HepG2 (cell line): ENCODE measurements around the gene ARHGEF39. TPM values are rescaled to one million over a fixed set of nuclear protein-coding genes. Genes with fewer than 3 reads are reported as not detected.

Experiments
- ADNP ChIP-seq: sonication (generic); formaldehyde crosslinking; IDR thresholded peaks from 2 replicates; pipeline ENCODE4 v1.4.0; 2020; ENCODE audit warnings: missing genetic modification reagents
- FOXA3 ChIP-seq: IDR thresholded peaks from 2 replicates; pipeline ENCODE4 v1.6.1; 2016; ENCODE audit warnings: missing genetic modification reagents, missing compliant biosample characterization
- GATAD2A ChIP-seq: IDR thresholded peaks from 2 replicates; pipeline ENCODE4 v1.6.1; 2016
- JUND ChIP-seq: sonication (generic); formaldehyde crosslinking; IDR thresholded peaks from 2 replicates; pipeline ENCODE4 v1.8.0; 2022; ENCODE audit warnings: mild to moderate bottlenecking, missing genetic modification reagents
- PPARG ChIP-seq: conservative IDR thresholded peaks from 2 replicates; pipeline ENCODE4 v1.6.1; 2016; ENCODE audit warnings: missing biosample characterization, missing genetic modification reagents
- TEAD3 ChIP-seq: optimal IDR thresholded peaks from 2 replicates; pipeline ENCODE3; 2016; ENCODE audit warnings: borderline replicate concordance
- THAP11 ChIP-seq: IDR thresholded peaks from 2 replicates; pipeline ENCODE4 v1.6.1; 2016; ENCODE audit warnings: missing biosample characterization, missing genetic modification reagents
- XRCC5 ChIP-seq: fragments of 200-400 bp; formaldehyde crosslinking; optimal IDR thresholded peaks from 2 replicates; pipeline ENCODE3; 2017; ENCODE audit warnings: mild to moderate bottlenecking, low read length
- polyA plus RNA-seq, 8 experiments: library from polyadenylated mRNA; depleted of rRNA in 3 of 8; stranded (reverse) in 7 of 8; unstranded in 1 of 8; fragments of >200 nt; fragmentation: Illumina TruSeq in 4 of 8; extraction: Trizol in 4 of 8; gene quantifications; 2 replicates each; pipeline versions ENCODE4 v1.2.1 to v1.2.3, GENCODE V29; 2011 to 2016; ENCODE audit warnings: low read depth in 4 of 8, missing spikeins in 1 of 8, mixed read lengths in 1 of 8; ENCODE audit not compliant: insufficient read depth in 1 of 8
- total RNA-seq, 5 experiments: library from RNA; depleted of rRNA; stranded (reverse); fragments of >200 nt; fragmentation: Illumina TruSeq; extraction: Trizol; gene quantifications; 2 replicates each; pipeline ENCODE4 v1.2.3, GENCODE V29; 2016; ENCODE audit warnings: low read depth in 1 of 5
- TF ChIP-seq, protein P1 (sequence below): sonication (generic); formaldehyde crosslinking; IDR thresholded peaks from 2 replicates; pipeline ENCODE4 v1.5.1; 2020; ENCODE audit warnings: mild to moderate bottlenecking, missing genetic modification reagents

The ARHGEF39 gene
- total and polyA plus RNA-seq, 2 of the 13 experiments (the other 11 are each of a cell fraction or from before 2014, with no cell fraction given): 11.2 to 12.3 TPM

DNA sequence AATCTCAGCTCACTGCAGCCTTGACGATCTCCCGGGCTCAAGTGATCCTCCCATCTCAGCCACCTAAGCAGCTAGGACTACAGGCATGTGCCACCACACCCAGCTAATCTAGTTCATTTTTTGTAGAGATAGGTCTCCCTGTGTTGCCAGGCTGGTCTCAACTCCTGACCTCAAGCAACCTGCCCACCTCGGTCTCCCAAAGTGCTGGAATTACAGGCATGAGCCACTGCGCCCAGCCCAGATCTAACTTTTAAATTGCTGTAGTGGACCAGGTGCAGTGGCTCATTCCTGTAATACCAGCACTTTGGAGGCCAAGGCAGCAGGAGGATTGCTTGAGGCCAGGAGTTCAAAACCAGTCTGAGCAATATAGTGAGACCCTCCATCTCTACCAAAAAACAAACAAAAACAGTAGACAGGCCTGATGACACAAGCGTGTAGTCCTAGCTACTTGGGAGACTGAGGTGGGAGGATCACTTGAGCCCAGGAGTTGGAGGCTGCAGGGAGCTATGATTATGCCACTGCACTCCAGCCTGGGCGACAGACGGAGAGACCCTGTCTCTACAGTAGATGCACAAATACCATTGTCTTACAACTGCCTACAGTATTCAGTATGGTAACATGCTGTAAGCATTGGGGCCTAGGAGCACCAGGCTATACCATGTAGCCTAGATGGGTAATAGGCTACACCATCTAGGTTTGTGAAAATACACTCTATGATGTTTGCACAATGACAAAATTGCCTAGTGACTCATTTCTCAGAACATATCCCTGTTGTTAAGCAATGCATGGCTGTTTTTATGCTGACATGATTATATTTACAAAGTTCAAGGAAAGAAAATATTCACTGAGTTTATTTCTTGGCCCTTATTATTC lies 12.8 kb downstream of the ARHGEF39 start (continued):
- TF ChIP-seq THAP11 (CRISPR knock-in tag): peak; percentile 59; the same call in 1 of the 2 replicates
- peak; percentile 72; the same call in 1 of the 2 replicates for TF ChIP-seq JUND (CRISPR knock-in tag)
- TF ChIP-seq XRCC5: no peak
- TF ChIP-seq, protein P1, sequence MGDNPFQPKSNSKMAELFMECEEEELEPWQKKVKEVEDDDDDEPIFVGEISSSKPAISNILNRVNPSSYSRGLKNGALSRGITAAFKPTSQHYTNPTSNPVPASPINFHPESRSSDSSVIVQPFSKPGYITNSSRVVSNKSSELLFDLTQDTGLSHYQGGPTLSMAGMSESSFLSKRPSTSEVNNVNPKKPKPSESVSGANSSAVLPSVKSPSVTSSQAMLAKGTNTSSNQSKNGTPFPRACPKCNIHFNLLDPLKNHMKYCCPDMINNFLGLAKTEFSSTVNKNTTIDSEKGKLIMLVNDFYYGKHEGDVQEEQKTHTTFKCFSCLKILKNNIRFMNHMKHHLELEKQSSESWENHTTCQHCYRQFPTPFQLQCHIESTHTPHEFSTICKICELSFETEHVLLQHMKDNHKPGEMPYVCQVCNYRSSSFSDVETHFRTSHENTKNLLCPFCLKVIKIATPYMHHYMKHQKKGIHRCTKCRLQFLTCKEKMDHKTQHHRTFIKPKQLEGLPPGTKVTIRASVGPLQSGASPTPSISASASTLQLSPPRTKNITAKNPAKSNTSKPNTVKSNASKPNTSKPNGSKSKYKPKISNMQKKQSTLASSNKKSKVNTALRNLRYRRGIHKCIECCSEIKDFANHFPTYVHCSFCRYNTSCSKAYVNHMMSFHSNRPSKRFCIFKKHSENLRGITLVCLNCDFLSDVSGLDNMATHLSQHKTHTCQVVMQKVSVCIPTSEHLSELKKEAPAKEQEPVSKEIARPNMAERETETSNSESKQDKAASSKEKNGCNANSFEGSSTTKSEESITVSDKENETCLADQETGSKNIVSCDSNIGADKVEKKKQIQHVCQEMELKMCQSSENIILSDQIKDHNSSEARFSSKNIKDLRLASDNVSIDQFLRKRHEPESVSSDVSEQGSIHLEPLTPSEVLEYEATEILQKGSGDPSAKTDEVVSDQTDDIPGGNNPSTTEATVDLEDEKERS (CRISPR knock-in tag): peak; percentile 22; the same call in 1 of the 2 replicates
- no peak for TF ChIP-seq ADNP
- TF ChIP-seq GATAD2A (CRISPR knock-in tag): peak; percentile 49
- TF ChIP-seq FOXA3 (CRISPR knock-in tag): peak; percentile 75
- TF ChIP-seq TEAD3 (CRISPR knock-in tag): peak; percentile 45
- TF ChIP-seq PPARG: 0 out of 2 replicates have a peak, but pooled peaks have one; percentile 51
